ENCODE results near the gene KRT39.

DNA sequence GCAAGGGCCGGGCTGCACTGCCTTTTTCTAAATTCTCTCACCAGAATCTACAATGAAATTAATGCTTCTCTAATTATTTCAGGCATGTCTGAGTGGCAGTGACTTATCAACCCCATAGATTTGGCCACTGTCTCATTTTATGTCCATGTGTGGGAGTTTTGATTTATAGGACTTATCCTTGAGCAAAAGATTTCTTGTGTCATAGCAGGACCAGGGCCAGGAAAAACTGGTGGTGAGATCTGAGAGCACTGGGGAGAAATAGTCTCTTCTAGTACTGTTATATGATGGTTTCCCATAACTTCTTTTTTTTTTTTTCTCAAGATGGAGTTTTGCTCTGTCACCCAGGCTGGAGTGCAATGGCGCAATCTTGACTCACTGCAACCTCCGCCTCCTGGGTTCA, 27.8 kb downstream of the KRT39 start:
- TF ChIP-seq POLR2AphosphoS5 (IDR thresholded peaks at IDR 0.05; ENCODE audit: low read depth, low read length) (no peak), TAF1 (IDR thresholded peaks at IDR 0.05; ENCODE audit: borderline replicate concordance, low read depth, low read length) (no peak)

Data from GM12892 (cell line).